Measurements from ENCODE around the gene NUP54. TPM values are rescaled to one million over a fixed set of nuclear protein-coding genes. Genes with fewer than 3 reads are reported as not detected.

The NUP54 gene
- total RNA-seq, 2 experiments from 2014 or later: 94.1 to 108 TPM

GRCh38 chr4:76192236-76192635 is 44.0 kb upstream of the NUP54 start:
- peaks cover 78% of the 10 kb centered on the region for H3K36me3 Mint-ChIP-seq (ENCODE audit: low read depth)

DNA sequence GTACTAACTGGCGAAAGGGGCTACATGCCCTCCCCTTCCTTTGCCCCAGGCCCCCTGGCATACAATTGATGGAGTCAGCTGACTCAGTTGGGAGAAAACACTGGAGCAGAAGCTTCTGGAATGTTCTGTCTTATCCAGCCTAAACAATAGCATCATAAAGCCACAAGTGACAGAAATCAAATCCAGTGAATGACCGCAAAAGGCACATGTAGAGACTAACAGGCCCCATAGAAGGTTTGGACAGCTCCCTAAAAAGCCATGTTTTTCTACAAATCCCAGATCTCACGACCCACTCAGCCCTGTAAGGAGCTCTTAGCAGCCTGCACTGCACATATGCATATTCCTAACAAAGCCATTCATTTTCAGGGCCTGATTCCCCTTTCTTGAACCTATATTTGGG is 40.4 kb upstream of the NUP54 start:
- intact Hi-C loops (cut with DNase I, micrococcal nuclease): loop anchor here in 1 of 2 experiments (10.0 kb wide), 1 partner anchor 66 kb away; the partner anchor contains the start of gene FAM47E
- Mint-ChIP-seq H3K9me3 (peaks cover 4% of the 10 kb centered on the region), H3K36me3 (ENCODE audit: low read depth) (peaks cover 70% of the 10 kb centered on the region), H3K27ac (no peak overlapping the region), H3K27me3 (no peaks in the 10 kb centered on the region), H3K4me3 (no peak overlapping the region), H3K4me1 (ENCODE audit: low read depth) (no peaks in the 10 kb centered on the region)
- Histone ChIP-seq H3K9me3 (ENCODE audit: control insufficient read depth in 1 of 2, insufficient read depth in 1 of 2, low read length in 2 of 2) (peaks cover 9 to 11% of the 10 kb centered on the region in 2 experiments), H3K4me1 (ENCODE audit: insufficient read depth, low read length) (no peaks in the 10 kb centered on the region), H3K27me3 (ENCODE audit: control insufficient read depth in 1 of 2, insufficient read depth in 2 of 2, low read length in 2 of 2) (no peaks in the 10 kb centered on the region), H3K4me3 (ENCODE audit: low read length) (no peak overlapping the region), H3K27ac (ENCODE audit: low read depth in 1 of 2, low read length in 2 of 2) (no peak overlapping the region), H3K36me3 (ENCODE audit: insufficient read depth, low read length) (peaks cover 32% of the 10 kb centered on the region)
- no peak for TF ChIP-seq CTCF (IDR thresholded peaks at IDR 0.05)
- no peak for DNase-seq
- no peak for ATAC-seq (ENCODE audit: poor library complexity)
- ChIA-PET CTCF (interaction anchor here (2.8 kb wide), 1 partner anchor 9 kb away, joined by 10 read pairs; no protein-coding TSS in a partner anchor), POLR2A (no interaction called here)

More at GRCh38 chr4:76192236-76192635, 44.0 kb upstream of the NUP54 start:
- H3K4me3 ChIP-seq (ENCODE audit: low read length): no peak overlapping the region
- TF ChIP-seq CTCF (IDR thresholded peaks at IDR 0.05): no peak
- DNase-seq (no peak), ATAC-seq (ENCODE audit: poor library complexity) (no peak)
- H3K27me3 ChIP-seq (ENCODE audit: control insufficient read depth in 1 of 2, insufficient read depth in 2 of 2, low read length in 2 of 2): no peaks in the 10 kb centered on the region
- Mint-ChIP-seq H3K4me3 (no peak overlapping the region), H3K27me3 (no peaks in the 10 kb centered on the region), H3K9me3 (peaks cover 4% of the 10 kb centered on the region), H3K27ac (no peak overlapping the region), H3K4me1 (ENCODE audit: low read depth) (peaks cover 6% of the 10 kb centered on the region)
- H3K27ac ChIP-seq (ENCODE audit: low read depth in 1 of 2, low read length in 2 of 2): no peak overlapping the region
- intact Hi-C loops (cut with DNase I, micrococcal nuclease): no loop called here
- CTCF ChIA-PET: interaction anchor here (1.2 kb wide), 1 partner anchor 8 kb away, joined by 3 read pairs; no protein-coding TSS in a partner anchor
- H3K36me3 ChIP-seq (ENCODE audit: insufficient read depth, low read length): peaks cover 47% of the 10 kb centered on the region
- POLR2A ChIA-PET: no interaction called here
- no peaks in the 10 kb centered on the region for H3K4me1 ChIP-seq (ENCODE audit: insufficient read depth, low read length)
- peaks cover 9 to 11% of the 10 kb centered on the region in 2 experiments for H3K9me3 ChIP-seq (ENCODE audit: control insufficient read depth in 1 of 2, insufficient read depth in 1 of 2, low read length in 2 of 2)

DNA sequence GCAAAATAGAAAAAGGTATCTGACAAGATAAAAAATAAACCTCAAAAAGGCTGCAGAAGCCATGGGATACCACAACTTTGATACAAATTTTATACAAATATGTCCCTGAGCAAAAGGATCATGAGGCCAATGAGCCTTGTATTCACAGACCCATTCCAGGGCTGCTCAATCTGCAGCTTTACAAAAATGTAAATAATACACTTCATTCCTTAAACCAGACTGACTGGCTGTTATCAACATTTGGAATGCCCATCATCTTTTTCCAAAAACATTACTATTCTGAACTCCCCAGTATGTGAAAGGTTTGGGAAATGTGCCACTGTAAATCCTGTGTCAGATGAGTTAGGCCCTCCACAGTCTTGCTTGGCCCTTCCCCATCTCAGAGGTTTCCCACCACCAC is 40.0 kb upstream of the NUP54 start:
- Mint-ChIP-seq H3K27ac (no peak overlapping the region), H3K27me3 (no peaks in the 10 kb centered on the region), H3K4me3 (no peak overlapping the region), H3K36me3 (ENCODE audit: low read depth) (peaks cover 66% of the 10 kb centered on the region), H3K9me3 (peaks cover 4% of the 10 kb centered on the region), H3K4me1 (ENCODE audit: low read depth) (no peaks in the 10 kb centered on the region)
- Histone ChIP-seq H3K9me3 (ENCODE audit: control insufficient read depth in 1 of 2, insufficient read depth in 1 of 2, low read length in 2 of 2) (peaks cover 8 to 9% of the 10 kb centered on the region in 2 experiments), H3K4me1 (ENCODE audit: insufficient read depth, low read length) (no peaks in the 10 kb centered on the region), H3K27me3 (ENCODE audit: control insufficient read depth in 1 of 2, insufficient read depth in 2 of 2, low read length in 2 of 2) (no peaks in the 10 kb centered on the region), H3K4me3 (ENCODE audit: low read length) (no peak overlapping the region), H3K27ac (ENCODE audit: low read depth in 1 of 2, low read length in 2 of 2) (no peak overlapping the region), H3K36me3 (ENCODE audit: insufficient read depth, low read length) (peaks cover 28% of the 10 kb centered on the region)
- ChIA-PET CTCF (interaction anchor here (2.8 kb wide), 1 partner anchor 8 kb away, joined by 10 read pairs; no protein-coding TSS in a partner anchor), POLR2A (no interaction called here)
- no peak for ATAC-seq (ENCODE audit: poor library complexity)
- no peak for TF ChIP-seq CTCF (IDR thresholded peaks at IDR 0.05)
- intact Hi-C loops (cut with DNase I, micrococcal nuclease): loop anchor here in 1 of 2 experiments (10.0 kb wide), 1 partner anchor 67 kb away; the partner anchor contains the start of gene FAM47E
- no peak for DNase-seq

All from CD4-positive, alpha-beta T cell (primary cell).